AG04450 (cell line): ENCODE data around the gene ISX. TPM values are rescaled to one million over a fixed set of nuclear protein-coding genes. Genes with fewer than 3 reads are reported as not detected.

Source experiments
- CTCF ChIA-PET: fragments of 300-600, 350-600 bp; formaldehyde crosslinking; extraction: SDS; loops from one replicate; lab custom pipeline; 2022; ENCODE audit warnings: antibody characterized with exemption, inconsistent platforms; lab: Charles Lee
- POLR2A ChIA-PET: fragments of 350-600 bp; formaldehyde crosslinking; extraction: SDS; loops from one replicate; lab custom pipeline; 2021; ENCODE audit warnings: antibody characterized with exemption, inconsistent platforms; lab: Yijun Ruan, JAX
- DNase-seq: peaks from one replicate; pipeline ENCODE4 v3.0.0-alpha.2; 2011; ENCODE audit warnings: low read depth, low spot score
- H3K27ac ChIP-seq: one replicate; pipeline ENCODE4 v1.5.1; 2012; ENCODE audit warnings: low read depth, low read length, control low read depth
- H3K27me3 ChIP-seq: one replicate; pipeline ENCODE4 v1.6.0; 2012; ENCODE audit warnings: low read length; ENCODE audit not compliant: control insufficient read depth, insufficient read depth
- H3K4me3 ChIP-seq: 2 replicates; pipeline ENCODE4 v1.5.1; 2011; ENCODE audit warnings: mild to moderate bottlenecking, low read depth, low read length, control low read depth
- H3K9me3 ChIP-seq: 2 replicates; pipeline ENCODE4 v1.5.1; 2012; ENCODE audit warnings: low read length; ENCODE audit not compliant: control insufficient read depth, insufficient read depth
- polyA minus RNA-seq: library from RNA; depleted of rRNA, polyadenylated mRNA; stranded (reverse); fragments of >200 nt; gene quantifications from 2 replicates; pipeline ENCODE4 v1.2.3, GENCODE V29; 2011; rRNA and poly(A)+ RNA removed
- polyA plus RNA-seq: library from polyadenylated mRNA; depleted of rRNA; stranded (reverse); fragments of >200 nt; gene quantifications from 2 replicates; pipeline ENCODE4 v1.2.3, GENCODE V29; 2011; rRNA removed
- TF ChIP-seq, protein P1 (sequence below): IDR thresholded peaks from 2 replicates; pipeline ENCODE4 v1.5.1; 2011; ENCODE audit warnings: low read depth, low read length, control low read depth, inconsistent platforms

The ISX gene
- polyA plus RNA-seq, result not detected in 2 replicates
- polyA minus RNA-seq, result not detected in 2 replicates

- no peak within 1 kb of the TSS for H3K27ac ChIP-seq
- DNase-seq, result no peak
- TF ChIP-seq, protein P1, sequence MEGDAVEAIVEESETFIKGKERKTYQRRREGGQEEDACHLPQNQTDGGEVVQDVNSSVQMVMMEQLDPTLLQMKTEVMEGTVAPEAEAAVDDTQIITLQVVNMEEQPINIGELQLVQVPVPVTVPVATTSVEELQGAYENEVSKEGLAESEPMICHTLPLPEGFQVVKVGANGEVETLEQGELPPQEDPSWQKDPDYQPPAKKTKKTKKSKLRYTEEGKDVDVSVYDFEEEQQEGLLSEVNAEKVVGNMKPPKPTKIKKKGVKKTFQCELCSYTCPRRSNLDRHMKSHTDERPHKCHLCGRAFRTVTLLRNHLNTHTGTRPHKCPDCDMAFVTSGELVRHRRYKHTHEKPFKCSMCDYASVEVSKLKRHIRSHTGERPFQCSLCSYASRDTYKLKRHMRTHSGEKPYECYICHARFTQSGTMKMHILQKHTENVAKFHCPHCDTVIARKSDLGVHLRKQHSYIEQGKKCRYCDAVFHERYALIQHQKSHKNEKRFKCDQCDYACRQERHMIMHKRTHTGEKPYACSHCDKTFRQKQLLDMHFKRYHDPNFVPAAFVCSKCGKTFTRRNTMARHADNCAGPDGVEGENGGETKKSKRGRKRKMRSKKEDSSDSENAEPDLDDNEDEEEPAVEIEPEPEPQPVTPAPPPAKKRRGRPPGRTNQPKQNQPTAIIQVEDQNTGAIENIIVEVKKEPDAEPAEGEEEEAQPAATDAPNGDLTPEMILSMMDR, result no peak
- no peak within 1 kb of the TSS for H3K4me3 ChIP-seq
- H3K9me3 ChIP-seq, result peaks cover 18% of the 10 kb centered on the region
- no peaks in the 10 kb centered on the region for H3K27me3 ChIP-seq
- ChIA-PET CTCF (no interaction called here), POLR2A (no interaction called here)
These were observed at the start of gene ISX for GRCh38 chr22:35065796-35066218. Gene ISX (plus strand): TSS chr22:35066158. CDS start chr22:35067088, 930 bp downstream.

- Histone ChIP-seq H3K27ac (no peak overlapping the region), H3K9me3 (peaks cover 34% of the 10 kb centered on the region), H3K4me3 (no peak overlapping the region), H3K27me3 (no peaks in the 10 kb centered on the region)
- TF ChIP-seq, protein P1, result no peak
- ChIA-PET CTCF (no interaction called here), POLR2A (no interaction called here)
- DNase-seq, result no peak
These were observed 49.0 kb upstream of the ISX start for GRCh38 chr22:35016909-35017308.

- ChIA-PET POLR2A (no interaction called here), CTCF (no interaction called here)
- Histone ChIP-seq H3K27ac (no peak overlapping the region), H3K9me3 (peaks cover 35% of the 10 kb centered on the region), H3K27me3 (no peaks in the 10 kb centered on the region), H3K4me3 (no peak overlapping the region)
- TF ChIP-seq, protein P1, result no peak
- no peak for DNase-seq
These were observed 47.0 kb upstream of the ISX start for GRCh38 chr22:35018995-35019394.

DNA sequence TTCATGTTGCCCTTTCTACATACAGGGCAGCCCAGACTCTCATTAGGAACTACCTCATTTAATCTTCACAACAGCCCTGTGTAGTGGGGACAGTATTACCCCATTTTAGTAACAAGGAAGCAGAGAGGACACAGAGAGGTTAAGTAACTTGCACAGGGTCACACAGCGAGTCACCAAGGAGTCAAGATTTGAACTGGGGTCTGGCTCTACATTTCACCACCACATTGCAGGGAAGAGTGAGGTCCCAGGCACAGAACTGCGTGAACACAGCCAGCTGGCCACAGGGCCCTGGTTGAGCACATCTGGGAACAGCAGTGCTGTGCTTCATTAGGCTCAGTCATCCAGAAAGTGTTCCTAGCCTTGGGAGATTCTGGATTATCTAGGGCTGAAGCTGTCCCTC, 45.4 kb upstream of the ISX start:
- POLR2A ChIA-PET, result no interaction called here
- CTCF ChIA-PET, result no interaction called here

GRCh38 chr22:35021161-35021560, 44.8 kb upstream of the ISX start:
- TF ChIP-seq, protein P1, result no peak
- DNase-seq, result no peak
- H3K4me3 ChIP-seq, result no peak overlapping the region
- H3K9me3 ChIP-seq, result peaks cover 32% of the 10 kb centered on the region
- ChIA-PET POLR2A (no interaction called here), CTCF (no interaction called here)
- no peak overlapping the region for H3K27ac ChIP-seq
- no peaks in the 10 kb centered on the region for H3K27me3 ChIP-seq

More for the DNA sequence above, 45.4 kb upstream of the ISX start:
- Histone ChIP-seq H3K27me3 (no peaks in the 10 kb centered on the region), H3K27ac (no peak overlapping the region), H3K9me3 (peaks cover 32% of the 10 kb centered on the region), H3K4me3 (no peak overlapping the region)
- TF ChIP-seq, protein P1, result no peak
- DNase-seq, result no peak
